H1 (cell line): ENCODE results near the gene HPN. TPM values are rescaled to one million over a fixed set of nuclear protein-coding genes. Genes with fewer than 3 reads are reported as not detected.

ENCODE experiments used
- CTCF ChIA-PET: fragments of 300-600 bp; sonication (Branson Sonifier 250); formaldehyde crosslinking; loops from one replicate; lab custom pipeline; 2021; ENCODE audit not compliant: partially characterized antibody; lab: Charles Lee
- POLR2A ChIA-PET: fragments of 300-600 bp; sonication (Branson Sonifier 250); formaldehyde crosslinking; loops from one replicate; lab custom pipeline; 2021; ENCODE audit warnings: inconsistent platforms; ENCODE audit not compliant: partially characterized antibody; lab: Charles Lee
- DNase-seq, 2 experiments: peaks; one replicate each; pipeline versions ENCODE4 v3.0.0 to v3.0.0-alpha.2; 2010 to 2022; ENCODE audit warnings: low spot score in 2 of 2, low read depth in 1 of 2, mixed read lengths in 1 of 2
- FAIRE-seq: peaks from 2 replicates; lab custom pipeline; 2011; peaks lifted over from hg19 to GRCh38; lab: Jason Lieb, UNC
- H2AFZ ChIP-seq: 2 replicates; pipeline ENCODE4 v1.8.1; 2012; ENCODE audit warnings: low read length, inconsistent platforms
- H2AK5ac ChIP-seq: 2 replicates; pipeline ENCODE4 v1.6.1; 2013; ENCODE audit warnings: low read depth, low read length
- H2BK120ac ChIP-seq: replicated peaks from 2 replicates; pipeline ENCODE3; 2013; ENCODE audit warnings: low read depth, low read length, inconsistent platforms
- H2BK12ac ChIP-seq: 2 replicates; pipeline ENCODE4 v1.6.1; 2013; ENCODE audit warnings: low read depth, low read length
- H2BK15ac ChIP-seq: 2 replicates; pipeline ENCODE4 v1.6.1; 2013; ENCODE audit warnings: low read length
- H2BK20ac ChIP-seq: 2 replicates; pipeline ENCODE4 v1.6.1; 2013; ENCODE audit warnings: low read length
- H2BK5ac ChIP-seq: 2 replicates; pipeline ENCODE4 v1.6.1; 2013; ENCODE audit warnings: low read depth, low read length
- H3K14ac ChIP-seq: 2 replicates; pipeline ENCODE4 v1.6.1; 2013; ENCODE audit warnings: inconsistent platforms; ENCODE audit not compliant: insufficient read length
- H3K18ac ChIP-seq: 2 replicates; pipeline ENCODE4 v1.6.1; 2013; ENCODE audit warnings: low read length; ENCODE audit errors: extremely low read depth
- H3K23ac ChIP-seq: 2 replicates; pipeline ENCODE4 v1.6.1; 2013; ENCODE audit warnings: inconsistent platforms; ENCODE audit not compliant: insufficient read length
- H3K23me2 ChIP-seq: 2 replicates; pipeline ENCODE4 v1.6.1; 2013; ENCODE audit warnings: low read depth, low read length
- H3K27ac ChIP-seq: 2 replicates; pipeline ENCODE4 v1.6.1; 2011; ENCODE audit warnings: low read depth, low read length, inconsistent platforms
- H3K27me3 ChIP-seq, 4 experiments: replicated peaks in 1 of 4; 1 replicate in 1 of 4; 2 replicates in 3 of 4; pipeline versions ENCODE4 v1.6.1 to v1.8.1; 2011 to 2013; ENCODE audit warnings: low read length in 3 of 4, mild to moderate bottlenecking in 3 of 4, inconsistent platforms in 2 of 4, mixed read lengths in 2 of 4, moderate library complexity in 1 of 4; ENCODE audit not compliant: control insufficient read depth in 3 of 4, insufficient read depth in 3 of 4; ENCODE audit errors: extremely low read depth in 1 of 4
- H3K36me3 ChIP-seq, 4 experiments: 2 replicates each; pipeline versions ENCODE4 v1.6.1 to v1.8.1; 2011 to 2013; ENCODE audit warnings: mild to moderate bottlenecking in 4 of 4, low read length in 3 of 4, moderate library complexity in 2 of 4, control low read depth in 1 of 4, inconsistent platforms in 1 of 4; ENCODE audit not compliant: insufficient read depth in 4 of 4, control insufficient read depth in 2 of 4
- H3K4ac ChIP-seq: replicated peaks from 2 replicates; pipeline ENCODE3; 2013; ENCODE audit warnings: low read length, low read depth, mixed read lengths, inconsistent platforms; ENCODE audit not compliant: insufficient read length
- H3K4me1 ChIP-seq, 4 experiments: replicated peaks in 1 of 4; 1 replicate in 1 of 4; 2 replicates in 3 of 4; pipeline versions ENCODE4 v1.6.1 to v1.8.1; 2011 to 2013; ENCODE audit warnings: low read length in 3 of 4, inconsistent platforms in 2 of 4, mixed read lengths in 1 of 4; ENCODE audit not compliant: insufficient read depth in 4 of 4, control insufficient read depth in 3 of 4
- H3K4me2 ChIP-seq, 2 experiments: 2 replicates each; pipeline versions ENCODE4 v1.6.1 to v1.8.1; 2011 to 2013; ENCODE audit warnings: low read depth in 2 of 2, low read length in 2 of 2, control low read depth in 1 of 2, inconsistent platforms in 1 of 2, mild to moderate bottlenecking in 1 of 2; ENCODE audit not compliant: insufficient read depth in 1 of 2
- H3K4me3 ChIP-seq, 4 experiments: fragments of 200-600, 300-600 bp in 1 of 4; sonication (generic), shearing (Covaris generic), sonication (Bioruptor Twin) in 1 of 4; 2 replicates each; pipeline versions ENCODE4 v1.5.1 to v1.8.1; 2011 to 2016; ENCODE audit warnings: low read length in 4 of 4, low read depth in 3 of 4, control low read depth in 2 of 4, inconsistent platforms in 2 of 4, mild to moderate bottlenecking in 2 of 4, mixed read lengths in 1 of 4, moderate library complexity in 1 of 4; ENCODE audit not compliant: insufficient read depth in 2 of 4; ENCODE audit errors: extremely low read depth in 1 of 4
- H3K56ac ChIP-seq: replicated peaks from 2 replicates; pipeline ENCODE3; 2013; ENCODE audit warnings: low read depth, mild to moderate bottlenecking, mixed read lengths, low read length, inconsistent platforms; ENCODE audit not compliant: insufficient read length
- H3K79me1 ChIP-seq: 2 replicates; pipeline ENCODE4 v1.6.1; 2013; ENCODE audit warnings: low read depth, low read length, control low read depth
- H3K79me2 ChIP-seq, 2 experiments: 2 replicates each; pipeline versions ENCODE4 v1.6.1 to v1.8.1; 2012 to 2013; ENCODE audit warnings: low read length in 2 of 2, mild to moderate bottlenecking in 2 of 2, inconsistent platforms in 1 of 2; ENCODE audit not compliant: insufficient read depth in 2 of 2, control insufficient read depth in 1 of 2
- H3K9ac ChIP-seq, 4 experiments: replicated peaks in 1 of 4; 1 replicate in 1 of 4; 2 replicates in 3 of 4; pipeline versions ENCODE4 v1.6.1 to v1.8.1; 2011 to 2013; ENCODE audit warnings: low read depth in 3 of 4, low read length in 3 of 4, control low read depth in 2 of 4, mild to moderate bottlenecking in 2 of 4, moderate library complexity in 2 of 4, inconsistent platforms in 1 of 4; ENCODE audit errors: extremely low read depth in 1 of 4
- H3K9me3 ChIP-seq, 2 experiments: 2 replicates each; pipeline versions ENCODE4 v1.6.1 to v1.8.1; 2012 to 2013; ENCODE audit warnings: mild to moderate bottlenecking in 2 of 2, moderate library complexity in 2 of 2, control low read depth in 1 of 2, inconsistent platforms in 1 of 2, low read depth in 1 of 2, low read length in 1 of 2, mixed read lengths in 1 of 2; ENCODE audit not compliant: insufficient read depth in 2 of 2
- H4K20me1 ChIP-seq, 2 experiments: replicated peaks in 1 of 2; 2 replicates each; pipeline versions ENCODE3 to v1.8.1; 2011 to 2013; ENCODE audit warnings: inconsistent platforms in 2 of 2, low read length in 2 of 2, mild to moderate bottlenecking in 1 of 2; ENCODE audit not compliant: insufficient read depth in 2 of 2, control insufficient read depth in 1 of 2
- H4K5ac ChIP-seq: 2 replicates; pipeline ENCODE4 v1.6.1; 2013; ENCODE audit warnings: low read length, low read depth, mixed read lengths, inconsistent platforms; ENCODE audit not compliant: insufficient read length
- H4K8ac ChIP-seq: 2 replicates; pipeline ENCODE4 v1.8.0; 2013; ENCODE audit warnings: mild to moderate bottlenecking, moderate library complexity, low read length, inconsistent platforms; ENCODE audit not compliant: insufficient read depth; ENCODE audit errors: extremely low read depth
- H4K91ac ChIP-seq: replicated peaks from 2 replicates; pipeline ENCODE3; 2013; ENCODE audit warnings: low read length, mixed read lengths, inconsistent platforms; ENCODE audit not compliant: insufficient read length
- ATF2 ChIP-seq: IDR thresholded peaks from 2 replicates; pipeline ENCODE4 v1.6.1; 2012; ENCODE audit warnings: low read length, inconsistent platforms
- EGR1 ChIP-seq: IDR thresholded peaks from 2 replicates; pipeline ENCODE4 v1.6.1; 2011; ENCODE audit warnings: low read depth, low read length, borderline replicate concordance
- FOSL1 ChIP-seq: IDR thresholded peaks from 2 replicates; pipeline ENCODE4 v1.6.1; 2011; ENCODE audit warnings: mild to moderate bottlenecking, low read depth, low read length, moderate library complexity; ENCODE audit not compliant: insufficient read depth
- KDM1A ChIP-seq: fragments of 200-600, 300-600 bp; sonication (generic); IDR thresholded peaks from 2 replicates; pipeline ENCODE4 v1.7.1; 2016; ENCODE audit warnings: mild to moderate bottlenecking, low read length, borderline replicate concordance
- MAFK ChIP-seq: IDR thresholded peaks from 2 replicates; pipeline ENCODE4 v1.6.1; 2012; ENCODE audit warnings: low read depth, mild to moderate bottlenecking, improper control_type of control experiment, low read length
- NANOG ChIP-seq: IDR thresholded peaks from 2 replicates; pipeline ENCODE4 v1.6.1; 2011; ENCODE audit warnings: low read length, low read depth, mild to moderate bottlenecking, inconsistent platforms; ENCODE audit not compliant: insufficient read depth, poor library complexity, severe bottlenecking
- POU5F1 ChIP-seq: IDR thresholded peaks from 2 replicates; pipeline ENCODE4 v1.6.1; 2011; ENCODE audit warnings: low read depth, mild to moderate bottlenecking, low read length, moderate library complexity
- RAD21 ChIP-seq, 2 experiments: IDR thresholded peaks in 1 of 2; conservative IDR thresholded peaks in 1 of 2; 2 replicates each; pipeline ENCODE4 v1.6.1; 2011; ENCODE audit warnings: low read depth in 2 of 2, low read length in 2 of 2, improper control_type of control experiment in 1 of 2, inconsistent platforms in 1 of 2, mild to moderate bottlenecking in 1 of 2, moderate library complexity in 1 of 2
- SIRT6 ChIP-seq: IDR thresholded peaks from one replicate; pipeline ENCODE4 v1.7.1; 2012; ENCODE audit warnings: low read length, inconsistent platforms
- SIX5 ChIP-seq: IDR thresholded peaks from 2 replicates; pipeline ENCODE4 v1.6.1; 2011; ENCODE audit warnings: mild to moderate bottlenecking, low read depth, low read length
- SRF ChIP-seq: IDR thresholded peaks from 2 replicates; pipeline ENCODE4 v1.6.1; 2011; ENCODE audit warnings: mild to moderate bottlenecking, low read depth, low read length, moderate library complexity
- TAF1 ChIP-seq: IDR thresholded peaks from 2 replicates; pipeline ENCODE4 v1.6.1; 2011; ENCODE audit warnings: mild to moderate bottlenecking, low read depth, low read length
- WGBS, 2 experiments: shearing (Covaris generic) in 1 of 2; methylation state at CpG; one replicate each; pipeline versions ENCODE4 v1.1.6 to v1.1.7; 2013 to 2015; ENCODE audit warnings: low lambda C conversion rate in 2 of 2, mixed read lengths in 2 of 2, inconsistent platforms in 1 of 2, low coverage in 1 of 2, missing lambda C conversion rate in 1 of 2; ENCODE audit not compliant: insufficient replicate concordance in 2 of 2, insufficient coverage in 1 of 2, insufficient read length in 1 of 2; ENCODE audit errors: extremely low coverage in 1 of 2, missing lambda C conversion rate in 1 of 2; 5-methylcytosine and 5-hydroxymethylcytosine counted together
- polyA plus RNA-seq, 7 experiments: library from polyadenylated mRNA; depleted of rRNA in 3 of 7; stranded (reverse) in 5 of 7; unstranded in 2 of 7; fragments of >200 nt in 5 of 7; fragments of 200-250 nt in 2 of 7; gene quantifications; 1 replicate in 5 of 7; 2 replicates in 1 of 7; 4 replicates in 1 of 7; pipeline versions ENCODE4 v1.2.1 to v1.2.3, GENCODE V29; 2011 to 2013; ENCODE audit warnings: missing spikeins in 2 of 7, mixed read lengths in 2 of 7
- total RNA-seq: library from RNA; stranded (reverse); fragmentation: NEBNext Ultra II Directional; extraction: Animal tissue kit (Norgen Biotek cat#: 25700); gene quantifications from 2 replicates; pipeline ENCODE4 v1.2.1, GENCODE V29; 2021

The HPN gene
- total and polyA plus RNA-seq, 2 of the 8 experiments (the other 6 are each of a cell fraction or from before 2014, with no cell fraction given): 14.7 to 33.7 TPM

GRCh38 chr19:35015954-35016351, 25.6 kb upstream of the HPN start:
- H3K18ac ChIP-seq: no peak overlapping the region
- no peak overlapping the region for H4K91ac ChIP-seq
- no peak overlapping the region for H3K4me2 ChIP-seq
- H2AK5ac ChIP-seq: no peak overlapping the region
- no peaks in the 10 kb centered on the region for H3K23me2 ChIP-seq
- no peak overlapping the region for H3K4ac ChIP-seq
- no peaks in the 10 kb centered on the region for H3K4me1 ChIP-seq
- H3K4me3 ChIP-seq: no peak overlapping the region
- H3K56ac ChIP-seq: no peak overlapping the region
- no peaks in the 10 kb centered on the region; the same call in 1 of the 2 replicates for H3K79me1 ChIP-seq
- H2AFZ ChIP-seq: no peak overlapping the region
- H4K5ac ChIP-seq: no peak overlapping the region
- no peaks in the 10 kb centered on the region for H3K79me2 ChIP-seq
- H2BK120ac ChIP-seq: no peak overlapping the region
- H3K27ac ChIP-seq: no peak overlapping the region
- no peak overlapping the region for H3K9ac ChIP-seq
- peaks cover 7 to 25% of the 10 kb centered on the region in 2 experiments for H4K20me1 ChIP-seq
- 89% methylated on average over 6 of the region's 6 CpGs; no CpG with 5 or more reads in 1 of the 2 experiments for WGBS, 2 experiments
- H3K27me3 ChIP-seq: no peaks in the 10 kb centered on the region; a peak in 1 of 7 replicates
- no peak overlapping the region for H2BK20ac ChIP-seq
- no peak overlapping the region for H2BK15ac ChIP-seq
- no peak overlapping the region for H4K8ac ChIP-seq
- H2BK5ac ChIP-seq: no peak overlapping the region
- H3K36me3 ChIP-seq: peaks cover 46 to 80% (median 71%) of the 10 kb centered on the region in 4 experiments
- ChIA-PET CTCF (interaction anchor here (1.0 to 12.2 kb wide), 2 partner anchors 40 to 42 kb away, joined by 3 to 174 read pairs; no protein-coding TSS in a partner anchor), POLR2A (interaction anchor here (2.0 to 24.8 kb wide), 5 partner anchors 4 to 43 kb away, joined by 4 to 366 read pairs (median 12); partner anchors contain the start of genes GRAMD1A and SCN1B)
- H3K14ac ChIP-seq: no peak overlapping the region
- H3K23ac ChIP-seq: no peak overlapping the region
- no peak overlapping the region for H2BK12ac ChIP-seq
- no peak for FAIRE-seq
- TF ChIP-seq KDM1A: no peak
- TF ChIP-seq ATF2: no peak
- no peak for TF ChIP-seq EGR1
- TF ChIP-seq SRF: no peak
- no peak for TF ChIP-seq FOSL1
- TF ChIP-seq MAFK: no peak
- no peak for TF ChIP-seq NANOG
- no peak for TF ChIP-seq POU5F1
- no peak for TF ChIP-seq SIX5
- TF ChIP-seq SIRT6: no peak
- no peak for TF ChIP-seq TAF1
- no peak for TF ChIP-seq RAD21 (IDR thresholded peaks at IDR 0.05 in 1 of 2, conservative IDR thresholded peaks at IDR 0.05 in 1 of 2; ENCODE audit: low read depth in 2 of 2, low read length in 2 of 2)
- H3K9me3 ChIP-seq: no peaks in the 10 kb centered on the region
- no peak for DNase-seq
